NT2/D1 (cell line): ENCODE results near the gene TANK.

Source experiments
- SUZ12 ChIP-seq: IDR thresholded peaks from 2 replicates; pipeline ENCODE4 v1.6.1; 2011; ENCODE audit not compliant: insufficient read length, insufficient read depth; ENCODE audit errors: extremely low read depth
- YY1 ChIP-seq: IDR thresholded peaks from 2 replicates; pipeline ENCODE4 v1.6.1; 2011; ENCODE audit not compliant: insufficient read length, insufficient read depth

- no peak for TF ChIP-seq YY1
- no peak for TF ChIP-seq SUZ12
Measured at GRCh38 chr2:161199912-161200701, 39.9 kb downstream of the TANK start.
